Stimulated activated naive CD8-positive, alpha-beta T cell treated with anti-CD3 and anti-CD28 coated beads, Interleukin-15, Interleukin-2, amounts not matched to agents 100 ng/mL and 50 ng/mL, for 24 hours (primary cell): ENCODE measurements around the gene PIK3CD.
"Not testable (repeated sequence)": the region's sequence is repeated elsewhere in the genome, so short reads cannot be mapped to it uniquely, and the experiment has no call there.

Experiments used
- H3K27ac Mint-ChIP-seq: one replicate; pipeline ENCODE4 v1.8.0; 2021; ENCODE audit warnings: mild to moderate bottlenecking, mixed read lengths
- H3K27me3 Mint-ChIP-seq: one replicate; pipeline ENCODE4 v1.8.0; 2021; ENCODE audit warnings: mixed read lengths
- H3K36me3 Mint-ChIP-seq: one replicate; pipeline ENCODE4 v1.8.0; 2021; ENCODE audit warnings: low read depth, mixed read lengths
- H3K4me1 Mint-ChIP-seq: one replicate; pipeline ENCODE4 v1.8.0; 2021; ENCODE audit warnings: low read depth, mixed read lengths
- H3K4me3 Mint-ChIP-seq: one replicate; pipeline ENCODE4 v1.8.0; 2021; ENCODE audit warnings: mild to moderate bottlenecking, mixed read lengths
- H3K9me3 Mint-ChIP-seq: one replicate; pipeline ENCODE4 v1.8.0; 2021; ENCODE audit warnings: mixed read lengths

The PIK3CD gene

GRCh38 chr1:9612871-9613624 lies 38.5 kb upstream of the PIK3CD start:
- Mint-ChIP-seq H3K36me3 (peaks cover 3% of the 10 kb centered on the region), H3K27me3 (no peaks in the 10 kb centered on the region), H3K4me3 (no peak overlapping the region), H3K4me1 (no peaks in the 10 kb centered on the region), H3K27ac (no peak overlapping the region), H3K9me3 (no peaks in the 10 kb centered on the region)

GRCh38 chr1:9613625-9614299 lies 37.8 kb upstream of the PIK3CD start:
- Mint-ChIP-seq H3K27ac (no peak overlapping the region), H3K27me3 (peaks cover under 1% of the 10 kb centered on the region), H3K36me3 (peaks cover 3% of the 10 kb centered on the region), H3K9me3 (no peaks in the 10 kb centered on the region), H3K4me1 (no peaks in the 10 kb centered on the region), H3K4me3 (no peak overlapping the region)

- Mint-ChIP-seq H3K27ac (no peak overlapping the region), H3K9me3 (no peaks in the 10 kb centered on the region), H3K36me3 (peaks cover 3% of the 10 kb centered on the region), H3K4me3 (no peak overlapping the region), H3K4me1 (no peaks in the 10 kb centered on the region), H3K27me3 (peaks cover 5% of the 10 kb centered on the region)
Observed at GRCh38 chr1:9615316-9616063, 36.0 kb upstream of the PIK3CD start.

- no peak overlapping the region for H3K4me3 Mint-ChIP-seq
- H3K4me1 Mint-ChIP-seq = peaks cover 2% of the 10 kb centered on the region
- H3K27me3 Mint-ChIP-seq = peaks cover 5% of the 10 kb centered on the region
- H3K27ac Mint-ChIP-seq = no peak overlapping the region
- H3K9me3 Mint-ChIP-seq = no peaks in the 10 kb centered on the region
- no peaks in the 10 kb centered on the region for H3K36me3 Mint-ChIP-seq
Observed at GRCh38 chr1:9618909-9619679, 32.4 kb upstream of the PIK3CD start.

GRCh38 chr1:9621032-9621431 lies 30.5 kb upstream of the PIK3CD start:
- no peaks in the 10 kb centered on the region for H3K9me3 Mint-ChIP-seq
- no peak overlapping the region for H3K27ac Mint-ChIP-seq
- no peaks in the 10 kb centered on the region for H3K36me3 Mint-ChIP-seq
- H3K4me3 Mint-ChIP-seq = no peak overlapping the region
- H3K4me1 Mint-ChIP-seq = peaks cover 9% of the 10 kb centered on the region
- peaks cover 5% of the 10 kb centered on the region for H3K27me3 Mint-ChIP-seq

- peaks cover under 1% of the 10 kb centered on the region for H3K27me3 Mint-ChIP-seq
- H3K36me3 Mint-ChIP-seq = no peaks in the 10 kb centered on the region
- peaks cover 33% of the 10 kb centered on the region for H3K4me1 Mint-ChIP-seq
- H3K27ac Mint-ChIP-seq = peak overlapping the region; percentile 73
- H3K9me3 Mint-ChIP-seq = no peaks in the 10 kb centered on the region
- H3K4me3 Mint-ChIP-seq = no peak overlapping the region
Observed at GRCh38 chr1:9624081-9624480, 27.4 kb upstream of the PIK3CD start.

- H3K27ac Mint-ChIP-seq = peak overlapping the region; percentile 31
- H3K4me3 Mint-ChIP-seq, H3K27me3 Mint-ChIP-seq: not testable (repeated sequence)
Observed at GRCh38 chr1:9625030-9625429, 26.5 kb upstream of the PIK3CD start.

GRCh38 chr1:9626201-9626608 lies 25.3 kb upstream of the PIK3CD start:
- Mint-ChIP-seq H3K27ac (peak overlapping the region; percentile 59), H3K4me3 (peak overlapping the region; percentile 73), H3K9me3 (no peaks in the 10 kb centered on the region), H3K27me3 (no peaks in the 10 kb centered on the region), H3K36me3 (peaks cover 5% of the 10 kb centered on the region), H3K4me1 (peaks cover 43% of the 10 kb centered on the region)

More at GRCh38 chr1:9625030-9625429, 26.5 kb upstream of the PIK3CD start:
- not testable (repeated sequence) for H3K9me3 Mint-ChIP-seq, H3K36me3 Mint-ChIP-seq
- peaks cover 33% of the 10 kb centered on the region for H3K4me1 Mint-ChIP-seq

- Mint-ChIP-seq H3K4me1 (peaks cover 69% of the 10 kb centered on the region), H3K4me3 (peak overlapping the region; percentile 91), H3K9me3 (no peaks in the 10 kb centered on the region), H3K27me3 (no peaks in the 10 kb centered on the region), H3K36me3 (peaks cover 21% of the 10 kb centered on the region), H3K27ac (peak overlapping the region; percentile 97)
Observed at GRCh38 chr1:9628541-9629444, 22.7 kb upstream of the PIK3CD start.

- peak overlapping the region; percentile 97 for H3K27ac Mint-ChIP-seq
- H3K4me3 Mint-ChIP-seq = peak overlapping the region; percentile 91
- H3K4me1 Mint-ChIP-seq = peaks cover 73% of the 10 kb centered on the region
- H3K36me3 Mint-ChIP-seq = peaks cover 29% of the 10 kb centered on the region
- H3K27me3 Mint-ChIP-seq = no peaks in the 10 kb centered on the region
- no peaks in the 10 kb centered on the region for H3K9me3 Mint-ChIP-seq
Observed at GRCh38 chr1:9629445-9630201, 21.9 kb upstream of the PIK3CD start.

GRCh38 chr1:9630331-9631111 lies 21.0 kb upstream of the PIK3CD start:
- Mint-ChIP-seq H3K4me1 (peaks cover 82% of the 10 kb centered on the region), H3K4me3 (peak overlapping the region; percentile 91), H3K27ac (peak overlapping the region; percentile 97), H3K27me3 (no peaks in the 10 kb centered on the region), H3K36me3 (peaks cover 38% of the 10 kb centered on the region), H3K9me3 (no peaks in the 10 kb centered on the region)

- peak overlapping the region; percentile 97 for H3K27ac Mint-ChIP-seq
- no peaks in the 10 kb centered on the region for H3K9me3 Mint-ChIP-seq
- H3K4me1 Mint-ChIP-seq = peaks cover 81% of the 10 kb centered on the region
- peaks cover 46% of the 10 kb centered on the region for H3K36me3 Mint-ChIP-seq
- peak overlapping the region; percentile 91 for H3K4me3 Mint-ChIP-seq
- no peaks in the 10 kb centered on the region for H3K27me3 Mint-ChIP-seq
Observed at GRCh38 chr1:9631613-9632012, 19.9 kb upstream of the PIK3CD start.

- Mint-ChIP-seq H3K9me3 (no peaks in the 10 kb centered on the region), H3K36me3 (peaks cover 58% of the 10 kb centered on the region), H3K27ac (peak overlapping the region; percentile 97), H3K4me1 (peaks cover 78% of the 10 kb centered on the region), H3K27me3 (no peaks in the 10 kb centered on the region), H3K4me3 (peak overlapping the region; percentile 91)
Observed at GRCh38 chr1:9633493-9633892, 18.0 kb upstream of the PIK3CD start.
